ENCODE results near the gene PCDHGA7.

DNA sequence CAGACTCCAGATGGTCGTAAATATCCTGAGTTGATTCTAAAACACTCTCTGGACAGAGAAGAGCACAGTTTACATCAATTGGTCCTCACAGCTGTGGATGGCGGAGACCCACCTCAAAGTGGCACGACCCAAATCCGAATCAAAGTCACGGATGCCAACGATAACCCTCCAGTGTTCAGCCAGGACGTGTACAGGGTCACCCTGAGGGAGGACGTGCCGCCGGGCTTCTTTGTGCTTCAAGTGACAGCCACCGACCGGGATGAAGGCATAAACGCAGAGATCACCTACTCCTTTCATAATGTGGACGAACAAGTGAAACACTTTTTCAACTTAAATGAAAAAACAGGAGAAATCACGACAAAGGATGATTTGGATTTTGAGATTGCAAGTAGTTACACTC, 21.9 kb upstream of the PCDHGA7 start:
- TF ChIP-seq, protein P1, sequence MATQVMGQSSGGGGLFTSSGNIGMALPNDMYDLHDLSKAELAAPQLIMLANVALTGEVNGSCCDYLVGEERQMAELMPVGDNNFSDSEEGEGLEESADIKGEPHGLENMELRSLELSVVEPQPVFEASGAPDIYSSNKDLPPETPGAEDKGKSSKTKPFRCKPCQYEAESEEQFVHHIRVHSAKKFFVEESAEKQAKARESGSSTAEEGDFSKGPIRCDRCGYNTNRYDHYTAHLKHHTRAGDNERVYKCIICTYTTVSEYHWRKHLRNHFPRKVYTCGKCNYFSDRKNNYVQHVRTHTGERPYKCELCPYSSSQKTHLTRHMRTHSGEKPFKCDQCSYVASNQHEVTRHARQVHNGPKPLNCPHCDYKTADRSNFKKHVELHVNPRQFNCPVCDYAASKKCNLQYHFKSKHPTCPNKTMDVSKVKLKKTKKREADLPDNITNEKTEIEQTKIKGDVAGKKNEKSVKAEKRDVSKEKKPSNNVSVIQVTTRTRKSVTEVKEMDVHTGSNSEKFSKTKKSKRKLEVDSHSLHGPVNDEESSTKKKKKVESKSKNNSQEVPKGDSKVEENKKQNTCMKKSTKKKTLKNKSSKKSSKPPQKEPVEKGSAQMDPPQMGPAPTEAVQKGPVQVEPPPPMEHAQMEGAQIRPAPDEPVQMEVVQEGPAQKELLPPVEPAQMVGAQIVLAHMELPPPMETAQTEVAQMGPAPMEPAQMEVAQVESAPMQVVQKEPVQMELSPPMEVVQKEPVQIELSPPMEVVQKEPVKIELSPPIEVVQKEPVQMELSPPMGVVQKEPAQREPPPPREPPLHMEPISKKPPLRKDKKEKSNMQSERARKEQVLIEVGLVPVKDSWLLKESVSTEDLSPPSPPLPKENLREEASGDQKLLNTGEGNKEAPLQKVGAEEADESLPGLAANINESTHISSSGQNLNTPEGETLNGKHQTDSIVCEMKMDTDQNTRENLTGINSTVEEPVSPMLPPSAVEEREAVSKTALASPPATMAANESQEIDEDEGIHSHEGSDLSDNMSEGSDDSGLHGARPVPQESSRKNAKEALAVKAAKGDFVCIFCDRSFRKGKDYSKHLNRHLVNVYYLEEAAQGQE (IDR thresholded peaks at IDR 0.05; ENCODE audit: insufficient read depth in 1 of 2, low read depth in 2 of 2, low read length in 1 of 2): no peak
- TF ChIP-seq, protein P2, sequence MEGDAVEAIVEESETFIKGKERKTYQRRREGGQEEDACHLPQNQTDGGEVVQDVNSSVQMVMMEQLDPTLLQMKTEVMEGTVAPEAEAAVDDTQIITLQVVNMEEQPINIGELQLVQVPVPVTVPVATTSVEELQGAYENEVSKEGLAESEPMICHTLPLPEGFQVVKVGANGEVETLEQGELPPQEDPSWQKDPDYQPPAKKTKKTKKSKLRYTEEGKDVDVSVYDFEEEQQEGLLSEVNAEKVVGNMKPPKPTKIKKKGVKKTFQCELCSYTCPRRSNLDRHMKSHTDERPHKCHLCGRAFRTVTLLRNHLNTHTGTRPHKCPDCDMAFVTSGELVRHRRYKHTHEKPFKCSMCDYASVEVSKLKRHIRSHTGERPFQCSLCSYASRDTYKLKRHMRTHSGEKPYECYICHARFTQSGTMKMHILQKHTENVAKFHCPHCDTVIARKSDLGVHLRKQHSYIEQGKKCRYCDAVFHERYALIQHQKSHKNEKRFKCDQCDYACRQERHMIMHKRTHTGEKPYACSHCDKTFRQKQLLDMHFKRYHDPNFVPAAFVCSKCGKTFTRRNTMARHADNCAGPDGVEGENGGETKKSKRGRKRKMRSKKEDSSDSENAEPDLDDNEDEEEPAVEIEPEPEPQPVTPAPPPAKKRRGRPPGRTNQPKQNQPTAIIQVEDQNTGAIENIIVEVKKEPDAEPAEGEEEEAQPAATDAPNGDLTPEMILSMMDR (IDR thresholded peaks at IDR 0.05): no peak
- TF ChIP-seq POLR2AphosphoS5 (IDR thresholded peaks at IDR 0.05; ENCODE audit: low read depth, low read length) (no peak), SIN3A (IDR thresholded peaks at IDR 0.05; ENCODE audit: borderline replicate concordance, insufficient read depth, low read depth, low read length) (no peak), TCF7L2 (IDR thresholded peaks at IDR 0.05; ENCODE audit: low read depth, low read length) (no peak)
